Activated CD4-positive, alpha-beta T cell treated with anti-CD3 and anti-CD28 coated beads, Interleukin-2, amount 50 U/mL, for 4 hours (primary cell): Measurements from ENCODE around the gene UQCRHL.
"Not testable (repeated sequence)": the region's sequence is repeated elsewhere in the genome, so short reads cannot be mapped to it uniquely, and the experiment has no call there.

ENCODE experiments used
- DNase-seq, 2 experiments: peaks; one replicate each; pipeline ENCODE4 v3.0.0-alpha.2; 2020

The UQCRHL gene

GRCh38 chr1:15807549-15807948, at the start of gene UQCRHL:
Gene UQCRHL, minus strand, starts transcription at chr1:15807649. Its CDS starts 0 bp downstream, at chr1:15807649.
- not testable (repeated sequence) for DNase-seq

GRCh38 chr1:15856888-15857287, 49.4 kb upstream of the UQCRHL start:
- no peak for DNase-seq

GRCh38 chr1:15852828-15853302, 45.4 kb upstream of the UQCRHL start:
- DNase-seq = no peak

GRCh38 chr1:15852036-15852827, 44.8 kb upstream of the UQCRHL start:
- no peak for DNase-seq

GRCh38 chr1:15851210-15852035, 44.0 kb upstream of the UQCRHL start:
- DNase-seq = no peak

- no peak for DNase-seq
These were observed 43.1 kb upstream of the UQCRHL start for GRCh38 chr1:15850471-15851001.

- DNase-seq = peak; percentile 14 to 17
These were observed 42.4 kb upstream of the UQCRHL start for GRCh38 chr1:15849775-15850324.

GRCh38 chr1:15848929-15849774, 41.7 kb upstream of the UQCRHL start:
- peak; percentile 66 to 67 for DNase-seq

GRCh38 chr1:15848143-15848928, 40.9 kb upstream of the UQCRHL start:
- peak; percentile 24 to 26 for DNase-seq

- DNase-seq = no peak
These were observed 40.4 kb upstream of the UQCRHL start for GRCh38 chr1:15847893-15848142.

GRCh38 chr1:15847100-15847892, 39.8 kb upstream of the UQCRHL start, which contains the start of gene SPEN:
Gene SPEN, plus strand, starts transcription at chr1:15847707. Its CDS starts 361 bp downstream, at chr1:15848068.
- peak; percentile 95 to 97 for DNase-seq

- DNase-seq = not testable (repeated sequence)
These were observed 38.6 kb upstream of the UQCRHL start for GRCh38 chr1:15846056-15846455.

GRCh38 chr1:15843826-15844572, 36.5 kb upstream of the UQCRHL start:
- no peak for DNase-seq

- DNase-seq = no peak
These were observed 31.3 kb upstream of the UQCRHL start for GRCh38 chr1:15838721-15839120.

- no peak for DNase-seq
These were observed 30.5 kb upstream of the UQCRHL start for GRCh38 chr1:15837931-15838330.

GRCh38 chr1:15836772-15837669, 29.6 kb upstream of the UQCRHL start:
- peak; percentile 59 to 68 for DNase-seq

- DNase-seq = peak in 1 of 2 experiments; percentile 2
These were observed 29.0 kb upstream of the UQCRHL start for GRCh38 chr1:15836511-15836771.

GRCh38 chr1:15835741-15836510, 28.5 kb upstream of the UQCRHL start:
- DNase-seq = peak; percentile 100
